Neutrophil (primary cell): ENCODE measurements around the gene FHL1.

Experiments used
- H3K27ac ChIP-seq: fragments of 200-600 bp; sonication (generic); 2 replicates; pipeline ENCODE4 v1.5.1; 2016; ENCODE audit warnings: mild to moderate bottlenecking, moderate library complexity
- H3K27me3 ChIP-seq: fragments of 200-600 bp; sonication (generic); 2 replicates; pipeline ENCODE4 v1.6.0; 2016; ENCODE audit warnings: mild to moderate bottlenecking
- H3K36me3 ChIP-seq: fragments of 200-600 bp; sonication (generic); 2 replicates; pipeline ENCODE4 v1.5.1; 2017
- H3K4me1 ChIP-seq, 2 experiments: fragments of 200-600 bp in 1 of 2; sonication (generic) in 1 of 2; 1 replicate in 1 of 2; 2 replicates in 1 of 2; pipeline versions ENCODE4 v1.5.1 to v1.6.1; 2013 to 2016; ENCODE audit warnings: low read depth in 1 of 2, low read length in 1 of 2, mild to moderate bottlenecking in 1 of 2, moderate library complexity in 1 of 2; ENCODE audit not compliant: control insufficient read depth in 1 of 2, insufficient read depth in 1 of 2
- H3K4me3 ChIP-seq, 2 experiments: fragments of 200-600 bp in 1 of 2; sonication (generic) in 1 of 2; 1 replicate in 1 of 2; 2 replicates in 1 of 2; pipeline ENCODE4 v1.5.1; 2013 to 2016; ENCODE audit warnings: low read depth in 1 of 2, low read length in 1 of 2, mild to moderate bottlenecking in 1 of 2, moderate library complexity in 1 of 2
- H3K9me3 ChIP-seq: fragments of 200-600 bp; sonication (generic); 2 replicates; pipeline ENCODE4 v1.5.1; 2016
- CTCF ChIP-seq: fragments of 200-600 bp; sonication (generic); IDR thresholded peaks from 2 replicates; pipeline ENCODE4 v1.5.1; 2016; ENCODE audit warnings: antibody characterized with exemption

The FHL1 gene

GRCh38 chrX:136176399-136176825 is 29.1 kb downstream of the FHL1 start:
- Histone ChIP-seq H3K27ac (no peak overlapping the region), H3K4me3 (no peak overlapping the region), H3K9me3 (no peaks in the 10 kb centered on the region), H3K27me3 (no peaks in the 10 kb centered on the region), H3K36me3 (no peaks in the 10 kb centered on the region), H3K4me1 (no peaks in the 10 kb centered on the region)
- TF ChIP-seq CTCF = no peak

GRCh38 chrX:136179133-136179532 is 31.8 kb downstream of the FHL1 start:
- H3K27me3 ChIP-seq = no peaks in the 10 kb centered on the region
- TF ChIP-seq CTCF = no peak
- no peaks in the 10 kb centered on the region for H3K9me3 ChIP-seq
- no peak overlapping the region for H3K4me3 ChIP-seq
- H3K36me3 ChIP-seq = no peaks in the 10 kb centered on the region
- no peak overlapping the region for H3K27ac ChIP-seq
- no peaks in the 10 kb centered on the region for H3K4me1 ChIP-seq

GRCh38 chrX:136182414-136182813 is 35.1 kb downstream of the FHL1 start:
- Histone ChIP-seq H3K4me3 (no peak overlapping the region), H3K27ac (no peak overlapping the region), H3K27me3 (no peaks in the 10 kb centered on the region), H3K4me1 (no peaks in the 10 kb centered on the region), H3K9me3 (no peaks in the 10 kb centered on the region), H3K36me3 (no peaks in the 10 kb centered on the region)
- TF ChIP-seq CTCF = no peak

- no peaks in the 10 kb centered on the region for H3K4me1 ChIP-seq
- H3K9me3 ChIP-seq = no peaks in the 10 kb centered on the region
- no peaks in the 10 kb centered on the region for H3K27me3 ChIP-seq
- TF ChIP-seq CTCF = no peak
- H3K27ac ChIP-seq = no peak overlapping the region
- no peak overlapping the region for H3K4me3 ChIP-seq
- H3K36me3 ChIP-seq = no peaks in the 10 kb centered on the region
Measured at GRCh38 chrX:136183172-136183571, 35.8 kb downstream of the FHL1 start.

GRCh38 chrX:136183917-136184316 is 36.6 kb downstream of the FHL1 start:
- H3K36me3 ChIP-seq = no peaks in the 10 kb centered on the region
- TF ChIP-seq CTCF = no peak
- H3K27me3 ChIP-seq = no peaks in the 10 kb centered on the region
- H3K27ac ChIP-seq = no peak overlapping the region
- no peaks in the 10 kb centered on the region for H3K9me3 ChIP-seq
- no peaks in the 10 kb centered on the region for H3K4me1 ChIP-seq
- H3K4me3 ChIP-seq = no peak overlapping the region
